Measurements from ENCODE around the gene KIAA1217.

The KIAA1217 gene

GRCh38 chr10:24207781-24208611 is 942 bp upstream of the KIAA1217 start:
- Histone ChIP-seq H3K9ac (ENCODE audit: low read length) (no peak overlapping the region), H3K27ac (ENCODE audit: low read depth, low read length, poor library complexity, severe bottlenecking) (no peak overlapping the region), H3K4me1 (ENCODE audit: insufficient read depth, low read length, severe bottlenecking) (no peaks in the 10 kb centered on the region)

GRCh38 chr10:24209432-24209771 is 464 bp downstream of the KIAA1217 start:
- H3F3A ChIP-seq (ENCODE audit: insufficient read depth, low read length): no peaks in the 10 kb centered on the region
- H3K9me2 ChIP-seq (ENCODE audit: low read depth, low read length): no peaks in the 10 kb centered on the region
- no peaks in the 10 kb centered on the region for H3K36me3 ChIP-seq (ENCODE audit: insufficient read depth, low read length)
- H3K79me2 ChIP-seq (ENCODE audit: insufficient read depth, low read length): no peaks in the 10 kb centered on the region
- H3K27me3 ChIP-seq (ENCODE audit: insufficient read depth, low read length): no peaks in the 10 kb centered on the region
- no peak for TF ChIP-seq EZH2 (IDR thresholded peaks at IDR 0.05; ENCODE audit: borderline replicate concordance, low read length)
- no peak for TF ChIP-seq CTCF (IDR thresholded peaks at IDR 0.05; ENCODE audit: low read length)
- no peak overlapping the region for H2AFZ ChIP-seq (ENCODE audit: low read length)
- no peaks in the 10 kb centered on the region for H3K9me3 ChIP-seq (ENCODE audit: low read length)
- H3K4me3 ChIP-seq (ENCODE audit: low read depth, low read length, poor library complexity, severe bottlenecking): no peak overlapping the region
- H3K9ac ChIP-seq (ENCODE audit: low read length): no peak overlapping the region
- H3K27ac ChIP-seq (ENCODE audit: low read depth, low read length, poor library complexity, severe bottlenecking): no peak overlapping the region
- no peak overlapping the region for H3K4me2 ChIP-seq (ENCODE audit: low read length)
- H4K20me1 ChIP-seq (ENCODE audit: insufficient read depth, low read length): no peaks in the 10 kb centered on the region
- H3K4me1 ChIP-seq (ENCODE audit: insufficient read depth, low read length, severe bottlenecking): no peaks in the 10 kb centered on the region

More at GRCh38 chr10:24207781-24208611, 942 bp upstream of the KIAA1217 start:
- Histone ChIP-seq H3K4me2 (ENCODE audit: low read length) (no peak overlapping the region), H4K20me1 (ENCODE audit: insufficient read depth, low read length) (no peaks in the 10 kb centered on the region), H3K36me3 (ENCODE audit: insufficient read depth, low read length) (no peaks in the 10 kb centered on the region), H3K9me3 (ENCODE audit: low read length) (no peaks in the 10 kb centered on the region), H3K79me2 (ENCODE audit: insufficient read depth, low read length) (no peaks in the 10 kb centered on the region), H3K9me2 (ENCODE audit: low read depth, low read length) (no peaks in the 10 kb centered on the region), H2AFZ (ENCODE audit: low read length) (no peak overlapping the region), H3K27me3 (ENCODE audit: insufficient read depth, low read length) (no peaks in the 10 kb centered on the region), H3F3A (ENCODE audit: insufficient read depth, low read length) (no peaks in the 10 kb centered on the region), H3K4me3 (ENCODE audit: low read depth, low read length, poor library complexity, severe bottlenecking) (no peak overlapping the region)
- TF ChIP-seq CTCF (IDR thresholded peaks at IDR 0.05; ENCODE audit: low read length) (no peak), EZH2 (IDR thresholded peaks at IDR 0.05; ENCODE audit: borderline replicate concordance, low read length) (no peak)

DNA sequence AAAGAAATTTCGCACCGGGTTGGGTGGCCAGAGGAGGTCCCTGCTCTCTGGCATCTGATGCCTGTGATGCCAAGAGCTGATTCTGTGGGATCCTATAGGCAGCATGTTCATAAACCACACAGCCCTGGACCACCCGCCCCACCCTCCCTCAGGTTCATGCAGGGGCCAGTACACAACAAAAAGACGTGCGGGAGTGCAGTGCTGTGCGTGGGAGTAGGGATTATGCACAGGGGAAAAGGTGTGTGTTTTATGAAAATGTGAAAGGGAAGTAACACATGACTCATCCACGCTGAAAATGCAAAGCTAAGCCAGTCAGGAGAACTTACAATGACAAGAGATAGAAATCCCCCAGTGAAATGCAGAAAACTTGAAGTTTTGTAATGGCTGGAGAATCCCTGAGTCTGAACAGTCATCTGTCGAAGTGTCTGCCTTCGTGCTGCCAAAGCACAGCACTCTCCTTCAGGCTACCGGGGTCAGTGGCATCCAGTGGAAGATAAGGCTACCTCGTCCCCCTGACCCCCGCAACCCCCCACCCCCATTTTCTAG is 1.1 kb downstream of the KIAA1217 start:
- Histone ChIP-seq H3K4me2 (ENCODE audit: low read length) (no peak overlapping the region), H3F3A (ENCODE audit: insufficient read depth, low read length) (no peaks in the 10 kb centered on the region), H3K9ac (ENCODE audit: low read length) (no peak overlapping the region), H2AFZ (ENCODE audit: low read length) (no peak overlapping the region), H3K36me3 (ENCODE audit: insufficient read depth, low read length) (no peaks in the 10 kb centered on the region), H3K79me2 (ENCODE audit: insufficient read depth, low read length) (no peaks in the 10 kb centered on the region), H3K27me3 (ENCODE audit: insufficient read depth, low read length) (no peaks in the 10 kb centered on the region), H4K20me1 (ENCODE audit: insufficient read depth, low read length) (no peaks in the 10 kb centered on the region), H3K27ac (ENCODE audit: low read depth, low read length, poor library complexity, severe bottlenecking) (no peak overlapping the region), H3K4me1 (ENCODE audit: insufficient read depth, low read length, severe bottlenecking) (no peaks in the 10 kb centered on the region), H3K9me2 (ENCODE audit: low read depth, low read length) (no peaks in the 10 kb centered on the region), H3K9me3 (ENCODE audit: low read length) (no peaks in the 10 kb centered on the region), H3K4me3 (ENCODE audit: low read depth, low read length, poor library complexity, severe bottlenecking) (no peak overlapping the region)
- TF ChIP-seq EZH2 (IDR thresholded peaks at IDR 0.05; ENCODE audit: borderline replicate concordance, low read length) (no peak), CTCF (IDR thresholded peaks at IDR 0.05; ENCODE audit: low read length) (no peak)
